Liver (tissue), 9 donors: Measurements from ENCODE around the gene COBL. TPM values are rescaled to one million over a fixed set of nuclear protein-coding genes. Genes with fewer than 3 reads are reported as not detected.

ENCODE experiments used
- DNase-seq: peaks from one replicate; pipeline ENCODE4 v3.0.0-alpha.2; 2017; ENCODE audit warnings: low spot score
- H3K27ac ChIP-seq, 2 donors: one replicate each; pipeline ENCODE4 v1.7.0; 2013; ENCODE audit warnings: inconsistent platforms in 2 of 2, low read length in 2 of 2, control low read depth in 1 of 2, low read depth in 1 of 2, mild to moderate bottlenecking in 1 of 2
- H3K27me3 ChIP-seq, 4 donors: one replicate each; pipeline versions ENCODE4 v1.6.1 to v1.7.0; 2013; ENCODE audit warnings: low read length in 3 of 4, inconsistent platforms in 1 of 4, mild to moderate bottlenecking in 1 of 4, moderate library complexity in 1 of 4; ENCODE audit not compliant: control insufficient read depth in 4 of 4, insufficient read depth in 4 of 4
- H3K36me3 ChIP-seq, 4 donors: one replicate each; pipeline versions ENCODE4 v1.6.1 to v1.7.0; 2013; ENCODE audit warnings: low read length in 3 of 4, mild to moderate bottlenecking in 3 of 4, low read depth in 1 of 4, moderate library complexity in 1 of 4; ENCODE audit not compliant: control insufficient read depth in 4 of 4, insufficient read depth in 3 of 4
- H3K4me1 ChIP-seq, 4 donors: one replicate each; pipeline versions ENCODE4 v1.6.1 to v1.7.0; 2013; ENCODE audit warnings: low read length in 3 of 4, mild to moderate bottlenecking in 3 of 4, moderate library complexity in 1 of 4; ENCODE audit not compliant: control insufficient read depth in 4 of 4, insufficient read depth in 4 of 4
- H3K4me3 ChIP-seq, 3 donors: one replicate each; pipeline versions ENCODE4 v1.6.1 to v1.7.0; 2013; ENCODE audit warnings: low read length in 3 of 3, control low read depth in 1 of 3, low read depth in 1 of 3, mild to moderate bottlenecking in 1 of 3
- H3K9ac ChIP-seq, 2 donors: one replicate each; pipeline ENCODE4 v1.7.0; 2013; ENCODE audit warnings: low read length in 2 of 2, mild to moderate bottlenecking in 2 of 2, moderate library complexity in 2 of 2, control low read depth in 1 of 2, low read depth in 1 of 2
- H3K9me3 ChIP-seq, 4 donors: one replicate each; pipeline versions ENCODE4 v1.6.1 to v1.7.0; 2013; ENCODE audit warnings: low read length in 3 of 4; ENCODE audit not compliant: control insufficient read depth in 4 of 4
- CTCF ChIP-seq: fragments of 150-350 bp; IDR thresholded peaks from 2 replicates; pipeline ENCODE4 v1.5.1; 2017; ENCODE audit warnings: improper control_type of control experiment, low read depth, low read length; ENCODE audit not compliant: missing input control
- EGR1 ChIP-seq, 2 donors: IDR thresholded peaks; 2 replicates each; pipeline ENCODE4 v1.6.1; 2016 to 2018; ENCODE audit warnings: antibody characterized with exemption in 2 of 2, low read depth in 2 of 2
- FOXA1 ChIP-seq: IDR thresholded peaks from 2 replicates; pipeline ENCODE4 v1.6.1; 2016; ENCODE audit warnings: antibody characterized with exemption
- FOXA2 ChIP-seq: IDR thresholded peaks from 2 replicates; pipeline ENCODE4 v1.6.1; 2016; ENCODE audit warnings: antibody characterized with exemption
- GABPA ChIP-seq, 2 donors: IDR thresholded peaks in 1 of 2; conservative IDR thresholded peaks in 1 of 2; 2 replicates each; pipeline ENCODE4 v1.6.1; 2016; ENCODE audit warnings: antibody characterized with exemption in 2 of 2, mild to moderate bottlenecking in 1 of 2, moderate library complexity in 1 of 2
- HNF4A ChIP-seq, 2 donors: conservative IDR thresholded peaks; 2 replicates each; pipeline ENCODE4 v1.6.1; 2016; ENCODE audit warnings: antibody characterized with exemption in 2 of 2, mild to moderate bottlenecking in 2 of 2
- HNF4G ChIP-seq: IDR thresholded peaks from 2 replicates; pipeline ENCODE4 v1.6.1; 2016; ENCODE audit warnings: antibody characterized with exemption
- JUND ChIP-seq, 2 donors: IDR thresholded peaks; 2 replicates each; pipeline ENCODE4 v1.6.1; 2016; ENCODE audit warnings: antibody characterized with exemption in 2 of 2
- NR2F2 ChIP-seq: IDR thresholded peaks from 2 replicates; pipeline ENCODE4 v1.6.1; 2016; ENCODE audit warnings: antibody characterized with exemption
- RAD21 ChIP-seq, 2 donors: IDR thresholded peaks; 2 replicates each; pipeline ENCODE4 v1.6.1; 2016; ENCODE audit warnings: antibody characterized with exemption in 2 of 2, mild to moderate bottlenecking in 2 of 2
- RXRA ChIP-seq, 2 donors: IDR thresholded peaks; 2 replicates each; pipeline ENCODE4 v1.6.1; 2017 to 2018; ENCODE audit warnings: antibody characterized with exemption in 2 of 2, mild to moderate bottlenecking in 1 of 2
- SP1 ChIP-seq: IDR thresholded peaks from 2 replicates; pipeline ENCODE4 v1.6.1; 2018; ENCODE audit warnings: antibody characterized with exemption, mild to moderate bottlenecking
- TAF1 ChIP-seq: conservative IDR thresholded peaks from 2 replicates; pipeline ENCODE4 v1.6.1; 2016; ENCODE audit warnings: antibody characterized with exemption, mild to moderate bottlenecking
- YY1 ChIP-seq: IDR thresholded peaks from 2 replicates; pipeline ENCODE4 v1.6.1; 2016; ENCODE audit warnings: antibody characterized with exemption, mild to moderate bottlenecking
- ZBTB33 ChIP-seq: IDR thresholded peaks from 2 replicates; pipeline ENCODE4 v1.6.1; 2016; ENCODE audit warnings: antibody characterized with exemption
- WGBS: extraction: QIAGEN DNeasy Blood & Tissue Kit; methylation state at CpG from one replicate; pipeline ENCODE4 v1.1.7; 2013; 5-methylcytosine and 5-hydroxymethylcytosine counted together
- polyA plus RNA-seq, 2 donors: library from polyadenylated mRNA; stranded (reverse) in 1 of 2; unstranded in 1 of 2; fragments of 200-250 nt in 1 of 2; fragments of >200 nt in 1 of 2; fragmentation: Nextera tagmentation in 1 of 2; extraction: Ambion mirVana in 1 of 2; gene quantifications; one replicate each; pipeline versions ENCODE4 v1.2.1 to v1.2.3, GENCODE V29; 2013 to 2015
- total RNA-seq, 2 donors: library from RNA; depleted of rRNA; stranded (reverse); fragments of >200 nt; gene quantifications; one replicate each; pipeline ENCODE4 v1.2.3, GENCODE V29; 2014
- TF ChIP-seq, protein P1 (sequence below): IDR thresholded peaks from 2 replicates; pipeline ENCODE4 v1.6.1; 2016; ENCODE audit warnings: antibody characterized with exemption, mild to moderate bottlenecking
- TF ChIP-seq, protein P2 (sequence below): IDR thresholded peaks from 2 replicates; pipeline ENCODE4 v1.6.1; 2016; ENCODE audit warnings: antibody characterized with exemption
- donor health status: healthy.
- donor health status: healthy.
- donor health status: healthy.
- donor health status: healthy.
- donor health status: healthy.

Gene COBL
- total and polyA plus RNA-seq, 4 donors: 5.8 to 18.7 (median 10.7) TPM

GRCh38 chr7:51310131-51310583 lies 6.5 kb downstream of the COBL start:
- Histone ChIP-seq H3K36me3 (no peaks in the 10 kb centered on the region), H3K9ac (no peak overlapping the region), H3K27me3 (no peaks in the 10 kb centered on the region), H3K4me1 (peaks cover 2 to 34% (median 21%) of the 10 kb centered on the region in 4 donors), H3K9me3 (no peaks in the 10 kb centered on the region), H3K4me3 (no peak overlapping the region), H3K27ac (no peak overlapping the region)
- no peak for TF ChIP-seq NR2F2
- no peak for TF ChIP-seq CTCF
- no peak for TF ChIP-seq SP1
- no peak for TF ChIP-seq HNF4A (conservative IDR thresholded peaks at IDR 0.05)
- no peak for TF ChIP-seq ZBTB33
- TF ChIP-seq FOXA1: no peak
- TF ChIP-seq YY1: no peak
- TF ChIP-seq JUND (IDR thresholded peaks at IDR 0.05): no peak
- TF ChIP-seq RAD21 (IDR thresholded peaks at IDR 0.05): no peak
- TF ChIP-seq FOXA2: no peak
- TF ChIP-seq, protein P1, sequence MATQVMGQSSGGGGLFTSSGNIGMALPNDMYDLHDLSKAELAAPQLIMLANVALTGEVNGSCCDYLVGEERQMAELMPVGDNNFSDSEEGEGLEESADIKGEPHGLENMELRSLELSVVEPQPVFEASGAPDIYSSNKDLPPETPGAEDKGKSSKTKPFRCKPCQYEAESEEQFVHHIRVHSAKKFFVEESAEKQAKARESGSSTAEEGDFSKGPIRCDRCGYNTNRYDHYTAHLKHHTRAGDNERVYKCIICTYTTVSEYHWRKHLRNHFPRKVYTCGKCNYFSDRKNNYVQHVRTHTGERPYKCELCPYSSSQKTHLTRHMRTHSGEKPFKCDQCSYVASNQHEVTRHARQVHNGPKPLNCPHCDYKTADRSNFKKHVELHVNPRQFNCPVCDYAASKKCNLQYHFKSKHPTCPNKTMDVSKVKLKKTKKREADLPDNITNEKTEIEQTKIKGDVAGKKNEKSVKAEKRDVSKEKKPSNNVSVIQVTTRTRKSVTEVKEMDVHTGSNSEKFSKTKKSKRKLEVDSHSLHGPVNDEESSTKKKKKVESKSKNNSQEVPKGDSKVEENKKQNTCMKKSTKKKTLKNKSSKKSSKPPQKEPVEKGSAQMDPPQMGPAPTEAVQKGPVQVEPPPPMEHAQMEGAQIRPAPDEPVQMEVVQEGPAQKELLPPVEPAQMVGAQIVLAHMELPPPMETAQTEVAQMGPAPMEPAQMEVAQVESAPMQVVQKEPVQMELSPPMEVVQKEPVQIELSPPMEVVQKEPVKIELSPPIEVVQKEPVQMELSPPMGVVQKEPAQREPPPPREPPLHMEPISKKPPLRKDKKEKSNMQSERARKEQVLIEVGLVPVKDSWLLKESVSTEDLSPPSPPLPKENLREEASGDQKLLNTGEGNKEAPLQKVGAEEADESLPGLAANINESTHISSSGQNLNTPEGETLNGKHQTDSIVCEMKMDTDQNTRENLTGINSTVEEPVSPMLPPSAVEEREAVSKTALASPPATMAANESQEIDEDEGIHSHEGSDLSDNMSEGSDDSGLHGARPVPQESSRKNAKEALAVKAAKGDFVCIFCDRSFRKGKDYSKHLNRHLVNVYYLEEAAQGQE: no peak
- TF ChIP-seq EGR1 (IDR thresholded peaks at IDR 0.05; ENCODE audit: low read depth in 2 of 2): no peak
- TF ChIP-seq, protein P2, sequence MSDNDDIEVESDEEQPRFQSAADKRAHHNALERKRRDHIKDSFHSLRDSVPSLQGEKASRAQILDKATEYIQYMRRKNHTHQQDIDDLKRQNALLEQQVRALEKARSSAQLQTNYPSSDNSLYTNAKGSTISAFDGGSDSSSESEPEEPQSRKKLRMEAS: no peak
- TF ChIP-seq HNF4G: no peak
- no peak for TF ChIP-seq TAF1
- TF ChIP-seq RXRA (IDR thresholded peaks at IDR 0.05): no peak
- no peak for TF ChIP-seq GABPA (IDR thresholded peaks at IDR 0.05 in 1 of 2, conservative IDR thresholded peaks at IDR 0.05 in 1 of 2)
- 81% methylated on average over 3 of the region's 3 CpGs for WGBS
- no peak for DNase-seq
